HG03064 (cell line): ENCODE data around the gene CCL15.

Experiments used
- ATAC-seq: cut with Tn5 transposase; IDR thresholded peaks from one replicate; pipeline ENCODE4 v1.9.1; 2021; ENCODE audit warnings: low read depth; ENCODE audit not compliant: unreplicated experiment

The CCL15 gene

DNA sequence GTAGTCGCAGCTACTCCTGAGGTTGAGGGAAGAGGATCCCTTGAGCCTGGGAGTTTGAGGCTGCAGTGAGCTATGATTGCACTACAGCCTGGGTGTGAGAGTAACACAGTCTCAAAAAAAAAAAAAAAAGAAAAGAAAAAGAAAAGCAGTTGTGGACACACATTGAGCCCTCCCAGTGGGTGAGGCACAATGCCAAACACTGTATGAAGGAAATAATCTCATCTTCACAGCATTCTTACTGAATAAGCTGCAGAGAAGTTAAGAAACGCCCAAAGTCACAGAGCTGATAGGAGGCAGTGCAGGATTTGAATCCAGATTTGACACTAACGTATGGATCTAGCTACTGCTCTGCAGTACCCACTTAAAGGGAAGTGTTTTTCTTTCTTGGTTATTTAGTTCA lies 52.0 kb downstream of the CCL15 start:
- ATAC-seq, result no peak

DNA sequence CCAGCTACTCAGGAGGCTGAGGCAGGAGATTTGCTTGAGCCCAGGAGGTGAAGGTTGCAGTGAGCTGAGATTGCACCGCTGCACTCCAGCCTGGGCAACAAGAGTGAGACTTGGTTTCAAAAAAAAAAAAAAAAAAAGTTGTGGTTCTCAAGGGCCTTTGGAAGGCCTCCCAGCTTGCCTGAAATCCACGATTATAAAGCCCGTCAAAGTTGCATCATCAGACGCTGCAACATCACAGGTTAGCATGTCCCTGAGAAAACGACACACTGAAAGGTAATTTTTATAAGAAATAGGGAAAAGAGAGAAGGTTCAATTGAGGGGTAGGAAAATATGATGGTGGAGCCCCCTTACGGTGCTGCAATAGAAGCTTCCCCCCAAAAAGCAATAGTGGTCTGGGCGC lies 53.3 kb downstream of the CCL15 start:
- ATAC-seq, result no peak
